ENCODE measurements around the gene ACKR3. TPM values are rescaled to one million over a fixed set of nuclear protein-coding genes. Genes with fewer than 3 reads are reported as not detected.

The ACKR3 gene
- total RNA-seq: 6.8 and 20.7 TPM in 2 replicates

DNA sequence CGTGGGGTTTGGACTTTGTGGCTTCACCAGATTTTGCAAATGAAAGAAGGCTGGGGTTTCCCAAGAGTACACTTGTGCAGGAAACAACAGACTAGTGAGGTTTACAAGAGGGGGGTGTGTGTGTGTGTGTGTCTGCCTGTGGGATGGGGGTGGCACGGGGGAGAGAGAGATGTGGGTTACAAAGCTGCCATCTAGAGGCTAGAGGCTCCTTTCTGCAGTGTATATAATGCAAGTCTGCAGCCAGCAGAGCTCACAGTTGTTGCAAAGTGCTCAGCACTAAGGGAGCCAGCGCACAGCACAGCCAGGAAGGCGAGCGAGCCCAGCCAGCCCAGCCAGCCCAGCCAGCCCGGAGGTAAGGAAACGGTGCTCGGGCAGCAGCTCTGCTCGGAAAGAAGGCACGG lies at the start of gene ACKR3:
ACKR3 (plus strand) TSS at position 253 of the 401 bp plus-strand sequence. CDS start 10,641 bp downstream, outside the sequence.
- peak; percentile 85 to 89 for DNase-seq (ENCODE audit: low read depth in 2 of 2)

DNA sequence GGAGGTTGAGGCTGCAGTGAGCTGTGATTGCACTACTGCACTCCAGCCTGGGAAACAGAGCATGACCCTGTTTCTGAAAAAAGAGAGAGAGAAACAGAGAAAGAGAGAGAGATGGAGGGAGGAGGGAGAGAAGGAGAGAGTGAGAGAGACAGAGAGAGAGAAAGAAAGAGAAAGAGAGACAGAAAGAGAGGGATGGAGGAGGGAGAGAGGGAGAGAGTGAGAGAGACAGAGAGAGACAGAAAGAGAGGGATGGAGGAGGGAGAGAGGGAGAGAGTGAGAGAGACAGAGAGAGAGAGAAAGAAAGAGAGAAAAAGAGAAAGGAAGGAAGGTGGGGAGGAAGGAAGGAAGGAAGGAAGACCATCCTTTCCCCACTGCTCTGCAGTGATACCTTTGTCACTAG lies 48.1 kb upstream of the ACKR3 start:
- no peak for DNase-seq (ENCODE audit: low read depth in 2 of 2)

DNA sequence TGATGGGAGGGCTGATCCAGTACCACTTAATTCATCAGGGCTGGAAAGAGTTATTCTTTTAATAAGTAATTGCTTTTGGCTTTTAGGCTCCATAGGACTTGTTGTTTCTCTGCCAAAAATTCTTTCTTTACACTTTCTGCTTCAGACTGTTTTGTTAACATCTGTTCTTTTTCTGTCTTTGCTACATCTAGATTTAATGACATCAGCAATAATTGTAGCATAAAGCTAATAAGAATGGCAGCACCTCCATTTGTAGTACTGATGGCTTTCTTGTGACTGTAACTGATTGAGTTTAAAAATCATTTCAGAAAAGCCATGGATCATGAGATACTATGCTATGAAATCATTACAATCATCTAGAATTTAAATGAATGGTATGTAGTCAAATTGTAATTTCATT lies 46.4 kb upstream of the ACKR3 start:
- no peak for DNase-seq (ENCODE audit: low read depth in 2 of 2)

DNA sequence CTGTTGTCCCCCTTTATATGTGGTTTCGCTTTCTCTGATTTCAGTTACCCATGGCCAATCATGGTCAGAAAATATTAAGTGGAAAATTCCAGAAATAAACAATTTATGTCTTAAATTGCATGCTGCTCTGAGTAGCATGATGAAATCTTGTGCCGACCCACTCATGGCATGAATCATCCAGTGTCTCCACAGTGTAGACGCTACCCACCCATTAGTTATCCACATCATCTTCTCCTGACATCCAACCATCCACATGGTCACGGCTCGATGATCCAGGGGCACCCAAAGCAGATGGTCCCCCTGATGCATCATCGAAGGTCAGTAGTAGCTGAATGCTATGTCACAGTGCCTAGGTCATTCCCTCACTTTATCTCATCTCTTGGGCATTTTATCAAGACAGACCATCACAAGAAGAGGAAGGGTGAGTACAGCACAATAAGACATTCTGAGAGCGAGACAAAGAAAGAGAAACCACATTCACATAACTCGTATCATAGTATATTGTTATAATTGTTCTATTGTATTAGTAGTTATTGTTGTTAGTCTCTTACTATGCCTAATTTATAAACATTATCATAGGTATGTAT lies 44.1 kb upstream of the ACKR3 start:
- DNase-seq (ENCODE audit: low read depth in 2 of 2): no peak

DNA sequence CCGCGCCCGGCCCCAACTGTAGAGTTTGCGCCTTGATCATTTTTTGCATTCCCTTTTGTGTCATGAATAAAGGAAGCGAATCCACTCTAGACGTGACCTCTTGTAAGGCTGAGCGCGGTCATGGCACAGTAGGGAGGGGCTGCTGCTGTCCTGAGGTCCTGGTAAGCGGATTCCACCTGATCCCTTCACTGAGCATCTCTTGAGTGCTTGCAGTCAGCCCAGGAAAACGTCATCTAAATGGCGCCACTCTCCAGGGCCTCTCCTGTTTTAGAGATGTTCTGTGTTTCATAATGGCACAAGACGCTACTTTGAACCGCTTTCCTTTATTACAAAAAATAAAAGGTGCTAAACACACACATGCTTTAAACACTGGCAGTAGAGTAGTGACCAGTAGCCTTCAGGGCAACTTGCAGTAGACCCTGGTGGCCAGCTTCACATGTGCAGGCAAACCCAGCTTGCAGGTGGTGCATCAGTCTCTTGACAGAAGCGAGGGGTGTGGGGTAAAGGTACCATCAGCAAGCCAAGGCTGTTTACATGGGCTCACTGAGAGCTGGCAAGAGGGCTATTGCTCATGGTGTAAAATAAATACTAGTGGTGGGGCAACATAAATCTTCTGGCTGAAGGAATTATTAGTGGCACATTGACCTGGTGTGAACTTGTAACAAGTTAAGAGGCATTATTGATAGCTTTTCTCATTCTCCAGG lies 43.0 kb upstream of the ACKR3 start:
- no peak for DNase-seq (ENCODE audit: low read depth in 2 of 2)

DNA sequence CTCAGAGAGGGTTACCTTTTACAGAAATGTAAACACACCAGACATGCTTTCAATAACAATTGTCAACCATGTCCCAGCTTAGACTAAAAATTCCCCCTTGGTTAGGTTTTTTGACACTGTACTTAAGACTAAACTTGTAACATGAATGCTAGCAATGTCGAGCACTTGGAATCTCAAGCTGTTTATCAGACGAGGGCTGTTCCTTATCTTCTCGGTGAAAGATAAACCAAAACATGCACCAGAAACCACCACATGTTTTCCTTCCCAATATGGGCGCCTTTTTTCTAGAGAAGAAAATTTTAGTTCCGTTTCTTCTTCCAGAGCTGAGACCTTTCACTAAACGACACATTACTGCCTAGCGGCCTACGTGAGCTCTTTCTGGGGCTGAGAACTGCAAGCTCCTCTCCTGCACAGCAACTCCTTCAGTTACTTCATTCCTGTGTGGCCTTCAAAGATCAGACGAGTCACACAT lies 42.4 kb upstream of the ACKR3 start:
- DNase-seq (ENCODE audit: low read depth in 2 of 2): no peak

DNA sequence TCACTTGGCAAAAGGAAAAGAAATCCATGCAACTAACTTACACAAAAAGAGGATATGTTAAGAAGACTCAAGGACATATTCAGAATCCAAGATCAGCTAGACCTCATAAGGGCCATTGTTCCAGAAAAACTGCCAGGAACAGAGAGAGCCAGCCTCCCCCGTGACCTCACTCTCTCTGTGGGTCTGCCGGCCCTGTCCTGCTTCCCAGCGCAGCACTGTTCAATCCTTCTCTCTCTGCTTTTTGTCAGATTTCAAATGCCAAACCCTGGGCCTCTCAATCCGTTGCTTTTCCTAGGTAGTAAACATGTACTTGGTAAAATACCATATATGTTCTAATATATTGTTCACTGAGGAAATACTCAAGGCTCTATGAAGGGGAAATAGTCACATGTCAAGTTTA lies 40.0 kb upstream of the ACKR3 start:
- DNase-seq (ENCODE audit: low read depth in 2 of 2): no peak

DNA sequence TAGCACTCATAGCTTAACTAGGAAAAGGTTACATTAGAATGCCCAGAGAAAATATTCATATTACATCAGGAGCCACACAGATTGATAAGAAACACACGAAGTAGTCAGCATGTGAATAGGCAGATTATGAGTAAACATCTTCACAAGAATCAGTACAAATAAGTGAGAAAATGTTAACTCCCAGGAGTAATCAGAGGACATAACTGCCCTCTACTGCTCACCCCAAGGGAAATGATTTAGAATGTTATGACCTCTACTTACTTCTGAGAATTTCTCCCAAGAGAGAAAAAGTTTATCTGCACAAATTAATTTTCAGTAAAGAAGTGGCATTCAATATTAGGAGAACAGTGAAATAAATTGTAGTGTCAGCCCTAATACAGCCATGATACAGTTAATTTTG lies 39.1 kb upstream of the ACKR3 start:
- DNase-seq (ENCODE audit: low read depth in 2 of 2): no peak

DNA sequence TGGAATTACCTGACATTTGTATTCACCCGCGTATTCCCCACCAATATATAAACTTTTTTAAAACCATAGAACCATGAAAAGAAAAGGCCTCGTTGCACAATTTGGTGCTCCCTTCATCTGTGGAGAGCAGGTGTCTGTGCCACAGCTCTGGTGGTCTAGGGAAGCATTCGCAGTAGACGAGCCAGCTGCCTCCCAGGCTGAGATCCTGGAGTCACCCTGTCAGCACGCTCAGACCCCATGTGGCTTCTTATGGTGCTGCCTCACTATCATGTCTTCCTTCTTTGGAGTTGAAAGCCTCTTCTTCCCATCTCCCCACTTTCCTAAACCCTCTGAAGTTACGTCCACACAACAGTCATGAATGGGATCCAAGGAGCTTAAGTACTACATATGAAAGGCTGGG lies 38.4 kb upstream of the ACKR3 start:
- no peak for DNase-seq (ENCODE audit: low read depth in 2 of 2)

DNA sequence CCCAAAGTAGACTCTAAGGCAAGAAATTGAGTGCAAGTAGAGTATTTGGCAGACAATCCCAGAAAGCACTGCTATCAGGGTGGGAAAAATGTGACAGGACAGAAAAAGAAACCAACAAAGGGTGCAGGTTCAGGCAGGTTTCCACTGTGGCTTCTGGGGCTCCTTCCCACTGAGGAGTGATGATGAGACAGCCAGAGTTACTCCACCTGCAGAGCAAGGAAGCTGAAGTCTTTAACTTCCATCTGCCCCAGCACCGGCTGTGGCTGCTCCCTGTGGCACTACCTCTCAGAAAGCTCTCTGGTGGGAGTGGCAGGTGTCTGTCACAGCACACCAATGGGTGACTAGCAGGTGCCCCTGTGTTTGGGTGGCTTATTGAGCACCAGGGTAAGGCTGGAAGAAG lies 37.6 kb upstream of the ACKR3 start:
- no peak for DNase-seq (ENCODE audit: low read depth in 2 of 2)

DNA sequence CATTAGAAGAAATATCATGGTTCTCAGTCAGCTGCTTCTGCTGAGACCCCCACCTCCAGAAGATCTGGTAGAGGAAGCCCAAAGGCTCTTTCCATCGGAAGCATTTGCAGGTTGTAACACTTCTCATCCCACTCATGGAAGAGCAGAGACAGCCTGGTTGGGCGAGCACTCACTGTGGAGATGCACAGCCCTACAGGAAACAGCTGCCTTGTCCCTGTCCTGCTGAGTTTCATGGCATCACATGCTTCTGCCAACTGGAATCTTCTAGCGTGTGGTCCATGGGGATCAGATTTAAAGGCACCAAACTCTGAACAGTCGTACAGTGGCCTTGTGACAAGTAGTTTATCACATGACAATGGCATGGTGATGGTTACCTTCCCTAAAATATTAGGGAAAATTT lies 36.3 kb upstream of the ACKR3 start:
- DNase-seq (ENCODE audit: low read depth in 2 of 2): peak in 1 of 2 donors; percentile 51

DNA sequence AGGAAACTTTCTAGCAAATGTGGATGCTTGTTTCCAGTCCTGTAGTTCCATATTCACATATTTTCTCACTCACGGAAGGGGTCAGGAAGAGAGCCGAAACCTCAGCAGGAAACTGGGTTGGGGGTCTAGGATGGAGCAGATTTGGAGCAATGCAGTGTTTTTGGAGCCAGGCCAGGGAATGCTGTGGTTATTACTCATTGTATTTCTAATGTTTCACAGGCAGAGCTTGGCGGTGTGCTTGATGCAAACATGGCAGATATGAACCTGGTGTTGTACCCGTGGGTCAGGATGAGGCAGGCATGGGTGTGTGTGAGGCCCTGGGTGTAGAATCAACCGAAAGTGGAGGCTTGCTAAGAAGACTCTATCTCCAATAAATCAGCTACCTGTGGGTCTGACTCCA lies 34.6 kb upstream of the ACKR3 start:
- DNase-seq (ENCODE audit: low read depth in 2 of 2): peak; percentile 70 to 80

DNA sequence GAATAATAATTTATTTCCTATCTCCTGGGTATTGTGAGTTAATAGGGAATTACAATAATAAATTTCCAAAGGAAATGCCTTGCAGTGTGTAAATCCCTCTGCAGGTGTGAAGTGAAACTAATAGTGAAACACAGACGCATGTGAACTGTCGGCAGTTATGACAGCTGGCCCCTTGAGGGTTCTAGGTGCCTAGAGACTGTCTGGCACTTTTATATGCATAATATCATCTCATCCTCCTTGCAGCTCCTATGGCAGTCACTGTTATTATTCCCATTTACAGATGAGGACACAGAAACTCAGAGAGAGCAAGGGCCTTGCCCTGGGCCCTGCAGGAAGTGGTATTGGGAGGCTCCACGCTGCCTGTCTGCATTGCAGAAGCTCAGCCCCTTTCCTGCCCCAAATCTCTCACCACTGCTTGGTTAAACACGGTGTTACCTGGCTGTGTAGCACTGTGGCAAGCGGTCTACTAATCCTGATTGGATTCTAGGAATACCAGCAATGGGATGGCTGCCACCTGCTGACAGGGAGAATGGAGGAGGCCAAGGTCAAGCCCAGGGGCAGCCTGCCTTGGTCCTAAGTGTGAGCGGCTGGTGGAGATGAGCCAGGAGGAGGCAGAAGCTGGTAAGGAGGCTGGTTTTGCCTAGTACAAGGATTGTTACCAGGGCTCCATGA lies 32.8 kb upstream of the ACKR3 start:
- no peak for DNase-seq (ENCODE audit: low read depth in 2 of 2)

DNA sequence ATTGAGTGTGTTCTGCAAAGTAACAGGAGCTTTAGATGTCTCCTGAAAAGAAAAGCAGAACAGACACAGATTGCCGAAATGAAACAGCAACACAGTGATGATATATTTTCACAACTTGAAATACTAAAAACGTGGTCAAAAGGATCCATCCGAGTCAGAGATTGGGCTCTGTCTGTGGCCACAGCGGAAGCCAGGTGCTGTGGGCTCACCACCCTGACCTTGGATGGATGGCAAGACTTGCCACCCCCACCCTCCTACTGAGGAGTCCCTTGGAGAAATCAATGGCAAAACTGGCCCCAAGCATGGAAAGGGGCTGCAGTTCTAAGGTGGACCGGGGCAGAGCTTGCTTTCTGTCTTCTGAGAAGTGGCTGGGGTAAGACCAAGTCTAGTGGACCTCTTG lies 31.4 kb upstream of the ACKR3 start:
- no peak for DNase-seq (ENCODE audit: low read depth in 2 of 2)

DNA sequence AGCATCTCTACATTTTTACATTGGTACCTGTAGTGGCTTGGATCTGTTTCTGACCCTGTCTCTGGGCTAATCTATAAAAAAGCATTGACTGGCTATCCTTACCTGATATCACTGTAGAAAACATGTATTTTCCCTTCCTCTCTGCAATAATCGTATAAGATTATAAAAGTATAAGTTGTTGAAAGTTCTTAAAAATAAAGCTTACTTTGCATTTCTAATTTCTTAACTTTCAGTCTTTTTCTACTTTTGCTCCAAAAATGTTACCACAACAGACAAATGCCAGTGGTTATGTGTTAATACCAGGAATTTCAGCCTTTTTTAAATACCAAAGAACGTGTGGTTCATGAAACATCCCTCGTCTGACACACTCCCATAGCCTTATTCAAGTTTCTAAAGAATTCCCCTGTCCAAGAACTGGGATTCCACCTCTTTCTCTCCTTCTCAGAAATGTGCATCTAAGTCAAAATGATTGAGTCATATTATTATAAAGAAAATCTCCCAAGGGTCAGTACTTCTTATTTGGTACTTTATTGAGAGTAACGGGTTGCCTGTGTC lies 28.5 kb upstream of the ACKR3 start:
- no peak for DNase-seq (ENCODE audit: low read depth in 2 of 2)

DNA sequence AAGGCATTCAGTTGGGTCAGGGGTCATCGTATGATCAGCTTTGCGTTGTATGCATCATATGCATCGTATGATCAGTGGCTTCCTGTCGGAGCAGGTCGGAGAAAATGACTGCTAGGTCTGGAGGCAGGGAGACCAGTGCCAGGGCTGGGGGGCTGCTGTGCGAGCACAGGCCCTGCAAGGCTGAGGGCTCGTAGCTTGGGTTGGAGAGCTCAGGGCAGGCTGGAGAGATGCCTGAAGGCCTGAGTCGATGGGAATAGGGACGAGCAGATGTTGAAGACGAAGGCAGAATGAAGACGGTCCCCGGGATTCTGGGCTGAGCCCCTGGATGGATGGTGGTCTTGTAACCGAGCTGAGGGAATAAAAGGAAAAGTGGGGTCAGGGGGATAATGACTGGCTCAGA lies 25.3 kb upstream of the ACKR3 start:
- DNase-seq (ENCODE audit: low read depth in 2 of 2): no peak

DNA sequence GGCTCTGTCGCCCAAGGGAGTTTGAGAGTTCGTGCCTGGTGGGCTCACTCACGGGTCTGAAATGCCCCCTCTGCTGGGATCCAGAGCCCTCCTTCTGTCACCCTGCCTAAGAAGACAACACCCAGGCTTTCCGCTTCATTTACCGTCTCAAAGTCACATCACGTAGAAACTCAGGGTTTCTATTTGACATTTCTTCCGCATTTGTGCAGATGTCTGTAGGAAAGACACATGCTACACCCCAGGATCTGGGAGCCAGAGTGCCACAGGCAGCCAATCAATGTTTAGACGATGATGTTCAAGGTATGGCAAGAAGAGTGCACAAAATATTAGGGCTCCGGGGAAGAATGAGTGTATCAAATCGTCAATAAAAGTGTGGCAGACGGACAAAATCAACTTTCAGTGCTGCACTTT lies 24.4 kb upstream of the ACKR3 start:
- DNase-seq (ENCODE audit: low read depth in 2 of 2): no peak

DNA sequence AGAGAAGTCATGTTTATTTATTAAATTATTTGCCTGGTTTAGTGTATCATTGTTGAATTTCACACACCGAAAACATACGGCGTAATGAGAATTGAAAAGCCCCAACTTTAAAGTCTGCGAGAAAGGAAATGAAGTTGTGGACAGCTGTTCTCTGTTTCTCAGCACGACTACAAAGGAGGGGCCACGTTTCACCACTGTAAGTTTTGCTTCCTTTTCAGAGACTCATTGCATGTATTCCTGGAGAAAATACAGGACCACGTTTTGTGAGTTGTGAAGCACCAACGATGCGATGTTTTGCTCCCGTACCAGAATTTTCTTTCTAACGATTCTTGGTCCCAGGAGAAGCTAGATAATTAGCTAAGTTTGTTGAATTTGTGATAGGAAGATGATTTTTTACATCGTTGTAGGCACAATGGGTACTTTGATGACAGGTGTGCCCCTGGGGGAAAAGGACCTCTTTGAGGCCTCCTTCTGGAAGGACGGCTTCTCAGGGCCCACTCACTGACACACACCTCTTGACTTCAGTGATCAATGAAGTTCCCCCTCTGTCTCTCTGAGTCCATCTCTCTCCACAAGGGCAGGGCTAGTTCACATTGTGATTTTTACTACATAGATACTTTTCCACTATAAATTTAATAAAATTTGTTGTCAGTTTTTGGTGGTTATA lies 23.7 kb upstream of the ACKR3 start:
- no peak for DNase-seq (ENCODE audit: low read depth in 2 of 2)

DNA sequence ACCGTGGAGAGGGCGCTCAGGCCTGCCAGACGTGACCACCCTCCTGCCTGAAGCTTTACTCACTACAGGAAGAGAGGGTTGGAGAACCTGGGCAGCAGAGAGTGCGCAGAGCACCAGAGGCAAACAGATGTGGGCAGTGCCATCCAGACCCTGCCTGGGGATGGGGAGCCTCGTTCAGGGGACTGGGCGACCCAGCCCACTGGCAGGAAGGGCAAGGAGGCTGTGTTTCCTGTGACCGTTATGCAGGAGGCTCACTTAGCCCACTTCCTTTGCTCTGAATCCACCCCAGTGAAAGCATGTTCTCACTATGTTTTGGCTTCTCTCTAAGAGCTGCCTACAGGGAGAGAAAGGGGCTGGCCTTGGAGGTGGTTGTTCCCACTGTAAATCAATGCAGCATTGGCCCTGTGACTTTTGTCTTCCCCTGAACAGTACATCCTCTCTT lies 23.0 kb upstream of the ACKR3 start:
- DNase-seq (ENCODE audit: low read depth in 2 of 2): no peak

DNA sequence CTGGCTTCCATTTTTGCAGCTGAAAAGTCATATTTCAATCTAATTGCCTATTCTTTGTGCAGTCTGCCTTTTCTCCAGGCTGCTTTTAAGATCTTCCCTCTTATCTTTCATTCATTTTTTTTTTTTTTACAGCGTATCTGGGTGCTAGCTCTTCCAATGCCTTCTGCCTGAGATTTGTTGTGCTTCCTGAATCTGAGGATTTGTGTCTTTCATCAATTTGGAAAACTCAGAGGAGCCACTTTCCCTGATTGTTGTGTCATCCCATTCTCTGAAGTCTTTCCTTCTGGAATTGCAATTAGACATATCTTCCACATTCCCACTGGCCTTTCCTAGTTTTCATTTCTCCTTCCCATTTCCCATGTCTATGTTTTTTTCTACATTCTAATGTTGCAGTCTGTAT lies 21.9 kb upstream of the ACKR3 start:
- DNase-seq (ENCODE audit: low read depth in 2 of 2): no peak

DNA sequence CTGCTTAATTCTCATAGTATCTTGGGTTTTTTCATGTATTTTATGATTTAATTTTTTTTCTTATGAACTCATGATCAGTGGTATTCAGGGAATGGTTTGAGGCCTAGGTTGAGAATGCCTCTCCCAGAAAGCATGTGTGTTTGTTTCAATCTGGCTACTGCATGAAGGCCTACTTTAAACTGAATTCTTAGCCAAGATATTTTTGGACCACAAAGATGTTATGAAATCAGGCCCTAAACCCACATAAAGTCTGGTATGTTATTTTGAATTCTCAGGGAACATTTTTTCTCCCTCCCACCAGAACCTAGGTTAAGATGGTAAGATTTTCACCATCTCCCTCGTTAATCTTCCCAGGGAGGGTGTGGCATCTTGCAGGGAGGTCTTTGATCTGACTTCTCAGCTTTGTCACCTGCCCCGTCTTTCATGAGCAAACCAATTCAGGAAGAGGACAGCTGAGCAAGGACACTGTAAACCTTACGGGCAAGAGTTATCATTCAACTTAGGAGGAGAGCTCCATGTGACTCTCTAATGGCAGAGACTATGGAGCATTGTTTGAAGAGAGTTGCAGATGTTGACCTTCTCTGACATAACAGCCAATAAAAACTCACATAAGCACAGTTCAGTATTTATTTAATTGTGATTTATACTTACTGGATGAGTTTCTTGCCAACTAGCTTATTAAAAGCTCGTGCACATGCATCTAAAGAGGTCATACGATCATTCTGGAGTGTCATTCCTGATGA lies 21.3 kb upstream of the ACKR3 start:
- DNase-seq (ENCODE audit: low read depth in 2 of 2): no peak
